ENCODE measurements around the gene KIF16B.
"Not testable (repeated sequence)": the region's sequence is repeated elsewhere in the genome, so short reads cannot be mapped to it uniquely, and the experiment has no call there.

KIF16B gene

GRCh38 chr20:16475225-16475624, 98.0 kb downstream of the KIF16B start:
- DNase-seq = no peak

- DNase-seq = no peak
Measured at GRCh38 chr20:16474363-16474762, 98.9 kb downstream of the KIF16B start.

GRCh38 chr20:16472045-16472872, 101.0 kb downstream of the KIF16B start:
- DNase-seq = no peak

- no peak for DNase-seq
Measured at GRCh38 chr20:16469395-16469905, 103.8 kb downstream of the KIF16B start.

- no peak for DNase-seq
Measured at GRCh38 chr20:16462711-16463110, 110.5 kb downstream of the KIF16B start.

GRCh38 chr20:16459019-16459700, 114.1 kb downstream of the KIF16B start:
- DNase-seq = no peak

- no peak for DNase-seq
Measured at GRCh38 chr20:16457514-16457913, 115.7 kb downstream of the KIF16B start.

GRCh38 chr20:16455324-16455723, 117.9 kb downstream of the KIF16B start:
- no peak for DNase-seq

- DNase-seq = no peak
Measured at GRCh38 chr20:16451982-16452381, 121.3 kb downstream of the KIF16B start.

- DNase-seq = no peak
Measured at GRCh38 chr20:16451001-16451400, 122.2 kb downstream of the KIF16B start.

GRCh38 chr20:16446991-16447390, 126.3 kb downstream of the KIF16B start:
- DNase-seq = no peak

- DNase-seq = no peak
Measured at GRCh38 chr20:16446246-16446645, 127.0 kb downstream of the KIF16B start.

GRCh38 chr20:16445482-16445881, 127.8 kb downstream of the KIF16B start:
- DNase-seq = no peak

GRCh38 chr20:16444057-16444777, 129.0 kb downstream of the KIF16B start:
- no peak for DNase-seq

- no peak for DNase-seq
Measured at GRCh38 chr20:16441546-16442164, 131.6 kb downstream of the KIF16B start.

- DNase-seq = no peak
Measured at GRCh38 chr20:16440686-16441085, 132.6 kb downstream of the KIF16B start.

- not testable (repeated sequence) for DNase-seq
Measured at GRCh38 chr20:16439540-16439939, 133.7 kb downstream of the KIF16B start.

- DNase-seq = no peak
Measured at GRCh38 chr20:16438100-16438499, 135.1 kb downstream of the KIF16B start.

GRCh38 chr20:16437387-16437996, 135.8 kb downstream of the KIF16B start:
- no peak for DNase-seq

GRCh38 chr20:16434062-16434664, 139.1 kb downstream of the KIF16B start:
- no peak for DNase-seq

GRCh38 chr20:16433293-16433580, 140.0 kb downstream of the KIF16B start:
- DNase-seq = no peak
